Keratinocyte (primary cell): ENCODE results near the gene NLGN1. TPM values are rescaled to one million over a fixed set of nuclear protein-coding genes. Genes with fewer than 3 reads are reported as not detected.

ENCODE experiments used
- DNase-seq: peaks from one replicate; pipeline ENCODE4 v3.0.0-alpha.2; 2011; ENCODE audit warnings: low read depth, missing footprints, low spot score
- FAIRE-seq: peaks from 2 replicates; lab custom pipeline; 2011; peaks lifted over from hg19 to GRCh38; lab: Jason Lieb, UNC
- H2AFZ ChIP-seq: 2 replicates; pipeline ENCODE4 v1.6.0; 2012; ENCODE audit warnings: low read length, control low read depth, inconsistent platforms; ENCODE audit not compliant: control insufficient read depth
- H3K27ac ChIP-seq: 2 replicates; pipeline ENCODE4 v1.5.1; 2011; ENCODE audit warnings: low read length; ENCODE audit not compliant: control insufficient read depth, insufficient read depth
- H3K27me3 ChIP-seq: 3 replicates; pipeline ENCODE4 v1.6.0; 2011; ENCODE audit warnings: low read length; ENCODE audit not compliant: control insufficient read depth, insufficient read depth; ENCODE audit errors: extremely low read depth
- H3K36me3 ChIP-seq, 2 experiments: 2 replicates in 1 of 2; 3 replicates in 1 of 2; pipeline ENCODE4 v1.5.1; 2011; ENCODE audit warnings: low read length in 2 of 2, mild to moderate bottlenecking in 1 of 2; ENCODE audit not compliant: control insufficient read depth in 2 of 2, insufficient read depth in 2 of 2; ENCODE audit errors: extremely low read depth in 1 of 2
- H3K4me1 ChIP-seq: 3 replicates; pipeline ENCODE4 v1.5.1; 2011; ENCODE audit warnings: low read length; ENCODE audit not compliant: control insufficient read depth, insufficient read depth; ENCODE audit errors: extremely low read depth
- H3K4me2 ChIP-seq: 3 replicates; pipeline ENCODE4 v1.6.0; 2011; ENCODE audit warnings: low read depth, low read length; ENCODE audit not compliant: control insufficient read depth, insufficient read depth; ENCODE audit errors: extremely low read depth
- H3K4me3 ChIP-seq, 3 experiments: fragments of 200-600 bp in 1 of 3; sonication (generic) in 1 of 3; 2 replicates in 2 of 3; 3 replicates in 1 of 3; pipeline ENCODE4 v1.5.1; 2011 to 2016; ENCODE audit warnings: low read length in 3 of 3, mild to moderate bottlenecking in 3 of 3, control low read depth in 2 of 3, inconsistent platforms in 1 of 3, low read depth in 1 of 3, mixed read lengths in 1 of 3, mixed run types in 1 of 3, moderate library complexity in 1 of 3; ENCODE audit not compliant: control insufficient read depth in 2 of 3, insufficient read depth in 2 of 3; ENCODE audit errors: extremely low read depth in 1 of 3
- H3K79me2 ChIP-seq: 2 replicates; pipeline ENCODE4 v1.6.0; 2012; ENCODE audit warnings: low read length; ENCODE audit not compliant: control insufficient read depth, insufficient read depth
- H3K9ac ChIP-seq: 3 replicates; pipeline ENCODE4 v1.6.0; 2011; ENCODE audit warnings: low read length; ENCODE audit not compliant: control insufficient read depth, insufficient read depth; ENCODE audit errors: extremely low read depth
- H3K9me1 ChIP-seq: 3 replicates; pipeline ENCODE4 v1.6.0; 2011; ENCODE audit warnings: low read length; ENCODE audit not compliant: control insufficient read depth, insufficient read depth; ENCODE audit errors: extremely low read depth
- H3K9me3 ChIP-seq: 2 replicates; pipeline ENCODE4 v1.5.1; 2012; ENCODE audit warnings: low read depth, low read length; ENCODE audit not compliant: control insufficient read depth
- H4K20me1 ChIP-seq: 3 replicates; pipeline ENCODE4 v1.6.0; 2011; ENCODE audit warnings: low read length; ENCODE audit not compliant: control insufficient read depth, insufficient read depth; ENCODE audit errors: extremely low read depth
- EZH2 ChIP-seq: IDR thresholded peaks from one replicate; pipeline ENCODE4 v1.6.1; 2012; ENCODE audit warnings: inconsistent platforms, mild to moderate bottlenecking, low read length, moderate library complexity
- dilution Hi-C: fragments of 300-500 bp; cut with MboI; formaldehyde crosslinking; loops from one replicate; pipeline ENCODE4 v1.7.0; 2020; ENCODE audit warnings: low sequenced_read_pairs; ENCODE audit not compliant: extremely low pct_ligation_motif_present
- polyA plus RNA-seq, 5 experiments: library from polyadenylated mRNA; depleted of rRNA in 3 of 5; stranded (reverse) in 3 of 5; stranded (forward) in 1 of 5; unstranded in 1 of 5; fragments of >200 nt; gene quantifications; 1 replicate in 1 of 5; 2 replicates in 3 of 5; 3 replicates in 1 of 5; pipeline versions ENCODE4 v1.2.1 to v1.2.3, GENCODE V29; 2011 to 2012; ENCODE audit warnings: missing spikeins in 2 of 5, low read depth in 1 of 5, low replicate concordance in 1 of 5
- TF ChIP-seq, protein P1 (sequence below), 3 experiments: IDR thresholded peaks in 1 of 3; conservative IDR thresholded peaks in 1 of 3; optimal IDR thresholded peaks in 1 of 3; 2 replicates in 2 of 3; 3 replicates in 1 of 3; pipeline versions ENCODE3 to v1.5.1; 2011; ENCODE audit warnings: low read length in 3 of 3, mild to moderate bottlenecking in 3 of 3, moderate library complexity in 2 of 3, control low read depth in 1 of 3, inconsistent platforms in 1 of 3; ENCODE audit not compliant: insufficient read depth in 2 of 3; ENCODE audit errors: extremely low read depth in 1 of 3

NLGN1 gene
- polyA plus RNA-seq, 1 donor (not counting 4 experiments of a cell fraction or from before 2014, with no cell fraction given) = not detected

DNA sequence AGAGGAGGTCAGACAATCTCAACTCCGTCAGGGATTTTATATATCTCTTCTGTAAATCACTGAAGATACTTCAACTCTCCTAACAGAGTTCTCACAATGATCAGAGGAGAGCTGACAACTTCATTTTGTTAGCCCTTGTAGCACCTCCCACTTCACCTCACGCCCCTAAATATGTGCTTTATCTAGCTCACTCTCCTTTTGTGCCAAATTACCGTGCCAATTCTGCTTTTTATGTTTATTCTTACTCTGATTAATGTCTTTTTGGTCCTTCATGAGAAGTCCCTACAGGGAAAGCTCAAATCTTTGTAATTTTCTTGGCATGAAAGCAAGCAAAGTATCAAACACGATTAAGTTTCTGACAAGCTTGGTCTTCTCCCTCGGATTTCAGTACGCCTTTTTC is 825.5 kb downstream of the NLGN1 start:
- Histone ChIP-seq H3K4me1 (no peaks in the 10 kb centered on the region), H3K79me2 (no peaks in the 10 kb centered on the region), H3K9me3 (no peaks in the 10 kb centered on the region), H3K4me2 (no peak overlapping the region), H2AFZ (no peak overlapping the region), H3K27ac (no peak overlapping the region), H3K9me1 (no peaks in the 10 kb centered on the region), H3K27me3 (no peaks in the 10 kb centered on the region), H3K4me3 (no peak overlapping the region), H3K9ac (no peak overlapping the region), H3K36me3 (no peaks in the 10 kb centered on the region), H4K20me1 (no peaks in the 10 kb centered on the region)
- no peak for FAIRE-seq
- dilution Hi-C loops = no loop called here
- TF ChIP-seq, protein P1, sequence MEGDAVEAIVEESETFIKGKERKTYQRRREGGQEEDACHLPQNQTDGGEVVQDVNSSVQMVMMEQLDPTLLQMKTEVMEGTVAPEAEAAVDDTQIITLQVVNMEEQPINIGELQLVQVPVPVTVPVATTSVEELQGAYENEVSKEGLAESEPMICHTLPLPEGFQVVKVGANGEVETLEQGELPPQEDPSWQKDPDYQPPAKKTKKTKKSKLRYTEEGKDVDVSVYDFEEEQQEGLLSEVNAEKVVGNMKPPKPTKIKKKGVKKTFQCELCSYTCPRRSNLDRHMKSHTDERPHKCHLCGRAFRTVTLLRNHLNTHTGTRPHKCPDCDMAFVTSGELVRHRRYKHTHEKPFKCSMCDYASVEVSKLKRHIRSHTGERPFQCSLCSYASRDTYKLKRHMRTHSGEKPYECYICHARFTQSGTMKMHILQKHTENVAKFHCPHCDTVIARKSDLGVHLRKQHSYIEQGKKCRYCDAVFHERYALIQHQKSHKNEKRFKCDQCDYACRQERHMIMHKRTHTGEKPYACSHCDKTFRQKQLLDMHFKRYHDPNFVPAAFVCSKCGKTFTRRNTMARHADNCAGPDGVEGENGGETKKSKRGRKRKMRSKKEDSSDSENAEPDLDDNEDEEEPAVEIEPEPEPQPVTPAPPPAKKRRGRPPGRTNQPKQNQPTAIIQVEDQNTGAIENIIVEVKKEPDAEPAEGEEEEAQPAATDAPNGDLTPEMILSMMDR (optimal IDR thresholded peaks at IDR 0.05 in 1 of 3, IDR thresholded peaks at IDR 0.05 in 1 of 3, conservative IDR thresholded peaks at IDR 0.05 in 1 of 3; ENCODE audit: extremely low read depth in 1 of 3, insufficient read depth in 2 of 3, low read length in 3 of 3) = no peak
- no peak for TF ChIP-seq EZH2
- DNase-seq = no peak

DNA sequence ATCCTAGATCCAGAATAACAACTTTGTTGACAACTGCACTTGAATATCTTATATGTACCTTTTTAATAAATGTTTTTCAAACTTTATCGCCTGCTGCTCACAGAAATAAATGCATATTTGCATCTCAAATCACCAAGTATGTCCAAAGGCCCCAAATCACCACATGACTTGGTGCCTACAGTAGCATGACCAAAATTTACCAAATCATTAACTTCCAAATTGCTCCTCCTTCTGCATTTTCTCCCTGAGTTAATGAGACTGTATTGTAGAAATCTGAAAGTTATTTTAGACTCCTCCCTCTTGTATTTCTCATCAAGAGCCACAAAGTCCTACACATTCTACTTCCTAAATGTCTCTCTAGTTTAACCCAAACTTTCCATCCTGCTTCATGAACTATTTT is 826.1 kb downstream of the NLGN1 start:
- no peaks in the 10 kb centered on the region for H3K4me1 ChIP-seq
- H3K4me2 ChIP-seq = no peak overlapping the region
- no peak overlapping the region for H3K9ac ChIP-seq
- H3K27ac ChIP-seq = no peak overlapping the region
- H2AFZ ChIP-seq = no peak overlapping the region
- H3K9me3 ChIP-seq = no peaks in the 10 kb centered on the region
- FAIRE-seq (no peak), DNase-seq (no peak)
- no peaks in the 10 kb centered on the region for H3K27me3 ChIP-seq
- dilution Hi-C loops = no loop called here
- no peaks in the 10 kb centered on the region for H3K36me3 ChIP-seq
- H4K20me1 ChIP-seq = no peaks in the 10 kb centered on the region
- H3K79me2 ChIP-seq = no peaks in the 10 kb centered on the region
- no peak overlapping the region for H3K4me3 ChIP-seq
- no peaks in the 10 kb centered on the region for H3K9me1 ChIP-seq
- TF ChIP-seq EZH2 = no peak
- TF ChIP-seq, protein P1 (optimal IDR thresholded peaks at IDR 0.05 in 1 of 3, IDR thresholded peaks at IDR 0.05 in 1 of 3, conservative IDR thresholded peaks at IDR 0.05 in 1 of 3; ENCODE audit: extremely low read depth in 1 of 3, insufficient read depth in 2 of 3, low read length in 3 of 3) = no peak
